ENCODE data around the gene PRKCA.

Gene PRKCA

DNA sequence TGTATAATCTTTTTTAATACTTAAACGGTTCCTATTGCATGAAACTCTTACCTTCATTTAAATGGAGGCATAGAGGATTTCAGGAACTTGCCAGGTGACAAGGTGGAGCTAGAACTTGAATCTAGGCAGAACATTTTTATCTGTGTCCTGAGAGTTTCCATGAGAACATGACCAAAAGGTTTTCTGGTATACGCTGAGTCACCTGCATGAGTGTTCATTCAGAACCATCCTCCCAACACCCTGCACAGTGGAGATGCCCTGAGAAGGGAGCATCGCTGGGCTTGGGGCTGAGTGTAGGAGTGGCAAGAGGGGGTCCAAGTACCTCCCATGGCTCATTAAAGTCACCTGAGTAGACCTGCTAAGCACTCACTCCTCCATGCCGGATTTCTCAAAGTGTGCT lies 362.8 kb downstream of the PRKCA start:
- TF ChIP-seq, protein P1, sequence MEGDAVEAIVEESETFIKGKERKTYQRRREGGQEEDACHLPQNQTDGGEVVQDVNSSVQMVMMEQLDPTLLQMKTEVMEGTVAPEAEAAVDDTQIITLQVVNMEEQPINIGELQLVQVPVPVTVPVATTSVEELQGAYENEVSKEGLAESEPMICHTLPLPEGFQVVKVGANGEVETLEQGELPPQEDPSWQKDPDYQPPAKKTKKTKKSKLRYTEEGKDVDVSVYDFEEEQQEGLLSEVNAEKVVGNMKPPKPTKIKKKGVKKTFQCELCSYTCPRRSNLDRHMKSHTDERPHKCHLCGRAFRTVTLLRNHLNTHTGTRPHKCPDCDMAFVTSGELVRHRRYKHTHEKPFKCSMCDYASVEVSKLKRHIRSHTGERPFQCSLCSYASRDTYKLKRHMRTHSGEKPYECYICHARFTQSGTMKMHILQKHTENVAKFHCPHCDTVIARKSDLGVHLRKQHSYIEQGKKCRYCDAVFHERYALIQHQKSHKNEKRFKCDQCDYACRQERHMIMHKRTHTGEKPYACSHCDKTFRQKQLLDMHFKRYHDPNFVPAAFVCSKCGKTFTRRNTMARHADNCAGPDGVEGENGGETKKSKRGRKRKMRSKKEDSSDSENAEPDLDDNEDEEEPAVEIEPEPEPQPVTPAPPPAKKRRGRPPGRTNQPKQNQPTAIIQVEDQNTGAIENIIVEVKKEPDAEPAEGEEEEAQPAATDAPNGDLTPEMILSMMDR (IDR thresholded peaks at IDR 0.05; ENCODE audit: insufficient read depth, low read length, missing control alignments): no peak
- CTCF ChIA-PET: no interaction called here
- POLR2A ChIA-PET: no interaction called here
- DNase-seq (ENCODE audit: low read depth, low spot score): no peak
- H3K4me3 ChIP-seq (ENCODE audit: low read depth, low read length): no peak overlapping the region

DNA sequence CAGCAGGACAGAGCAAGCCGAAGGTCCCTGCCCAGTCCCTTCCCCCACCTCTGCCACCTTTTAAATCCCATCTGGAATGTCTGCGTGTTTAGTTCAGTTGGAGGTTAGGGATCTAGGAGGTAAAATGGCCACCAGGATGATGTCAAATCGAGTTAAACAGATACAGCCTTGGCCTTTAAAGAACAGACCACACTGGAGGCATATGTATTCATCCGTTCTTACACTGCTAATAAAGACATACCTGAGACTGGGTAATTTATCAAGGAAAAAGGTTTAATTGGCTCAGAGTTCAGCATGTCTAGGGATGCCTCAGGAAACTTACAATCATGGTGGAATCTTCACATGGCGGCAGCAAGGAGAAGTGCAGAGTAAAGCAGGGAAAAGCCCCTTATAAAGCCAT lies 364.7 kb downstream of the PRKCA start:
- POLR2A ChIA-PET: no interaction called here
- no peak overlapping the region for H3K4me3 ChIP-seq (ENCODE audit: low read depth, low read length)
- no peak for DNase-seq (ENCODE audit: low read depth, low spot score)
- TF ChIP-seq, protein P1 (IDR thresholded peaks at IDR 0.05; ENCODE audit: insufficient read depth, low read length, missing control alignments): no peak
- CTCF ChIA-PET: no interaction called here

DNA sequence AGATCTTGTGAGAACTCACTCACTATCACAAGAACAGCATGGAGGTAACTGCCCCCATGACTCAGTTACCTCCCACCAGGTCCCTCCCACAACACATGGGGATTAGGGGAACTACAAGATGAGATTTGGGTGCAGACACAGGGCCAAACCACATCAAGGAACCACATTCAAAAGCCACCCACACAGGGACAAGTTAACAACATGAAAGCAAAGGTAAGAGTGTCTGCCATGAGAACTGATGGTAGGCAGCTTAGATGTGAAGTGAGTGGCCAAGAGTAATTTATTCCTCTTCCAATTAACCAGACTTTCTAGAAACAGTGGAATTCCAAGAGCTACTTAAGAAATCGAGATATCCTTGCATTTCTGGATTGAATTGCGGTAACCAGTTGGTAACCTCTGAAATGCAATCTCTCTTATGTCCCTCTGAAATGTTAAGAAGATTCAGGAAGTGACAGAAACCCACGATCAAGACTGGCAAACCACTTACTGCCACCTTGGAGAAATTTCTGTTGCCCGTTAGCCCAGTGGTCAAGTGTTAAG lies 365.1 kb downstream of the PRKCA start:
- no peak for DNase-seq (ENCODE audit: low read depth, low spot score)
- TF ChIP-seq, protein P1 (IDR thresholded peaks at IDR 0.05; ENCODE audit: insufficient read depth, low read length, missing control alignments): no peak
- no peak overlapping the region for H3K4me3 ChIP-seq (ENCODE audit: low read depth, low read length)
- ChIA-PET POLR2A (no interaction called here), CTCF (no interaction called here)

DNA sequence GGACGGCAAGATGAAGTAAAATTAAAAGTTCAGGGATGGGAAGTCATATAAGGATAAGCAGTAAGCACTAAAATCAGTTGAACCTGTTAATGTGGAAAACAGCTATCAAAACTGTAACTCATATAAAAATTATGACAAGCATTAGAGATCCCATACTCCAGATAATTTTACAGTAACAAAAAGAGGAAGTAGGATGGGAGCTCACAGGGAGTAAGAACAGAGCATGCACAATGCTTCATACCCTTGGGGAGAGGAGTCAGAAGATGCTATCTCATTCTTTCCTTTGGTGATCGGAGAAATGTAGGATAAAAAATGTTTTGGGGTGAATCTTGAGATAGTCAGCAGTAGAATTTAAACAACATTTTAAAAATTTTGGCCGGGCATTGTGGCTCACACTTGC lies 367.8 kb downstream of the PRKCA start:
- TF ChIP-seq, protein P1 (IDR thresholded peaks at IDR 0.05; ENCODE audit: insufficient read depth, low read length, missing control alignments): no peak
- POLR2A ChIA-PET: no interaction called here
- no peak for DNase-seq (ENCODE audit: low read depth, low spot score)
- CTCF ChIA-PET: interaction anchor here (0.7 to 3.7 kb wide), 4 partner anchors 11 to 1438 kb away, joined by 3 to 13 read pairs (median 4); no protein-coding TSS in a partner anchor
- H3K4me3 ChIP-seq (ENCODE audit: low read depth, low read length): no peak overlapping the region

DNA sequence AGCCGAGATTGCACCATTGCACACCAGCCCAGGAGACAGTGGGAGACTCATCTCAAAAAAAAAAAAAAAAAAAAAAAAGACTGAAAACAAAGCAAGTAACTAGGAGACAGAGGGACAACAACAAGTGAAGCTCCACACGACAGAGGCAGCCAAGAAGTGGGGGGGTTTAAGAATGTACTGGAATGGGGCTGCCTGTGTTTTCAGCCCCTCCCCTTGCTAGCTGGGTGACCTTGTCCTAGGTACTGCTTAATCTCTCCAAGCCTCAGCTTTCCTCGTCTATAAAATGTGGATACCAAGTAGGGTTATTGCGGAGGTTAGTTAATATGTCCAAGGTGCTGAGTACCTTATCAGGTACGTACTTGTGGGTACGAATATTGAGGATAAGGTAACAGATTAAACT lies 368.7 kb downstream of the PRKCA start:
- ChIA-PET POLR2A (no interaction called here), CTCF (interaction anchor here (1.1 to 3.7 kb wide), 4 partner anchors 12 to 417 kb away, joined by 3 to 13 read pairs (median 4); no protein-coding TSS in a partner anchor)
- TF ChIP-seq, protein P1 (IDR thresholded peaks at IDR 0.05; ENCODE audit: insufficient read depth, low read length, missing control alignments): no peak
- H3K4me3 ChIP-seq (ENCODE audit: low read depth, low read length): no peak overlapping the region
- DNase-seq (ENCODE audit: low read depth, low spot score): no peak

DNA sequence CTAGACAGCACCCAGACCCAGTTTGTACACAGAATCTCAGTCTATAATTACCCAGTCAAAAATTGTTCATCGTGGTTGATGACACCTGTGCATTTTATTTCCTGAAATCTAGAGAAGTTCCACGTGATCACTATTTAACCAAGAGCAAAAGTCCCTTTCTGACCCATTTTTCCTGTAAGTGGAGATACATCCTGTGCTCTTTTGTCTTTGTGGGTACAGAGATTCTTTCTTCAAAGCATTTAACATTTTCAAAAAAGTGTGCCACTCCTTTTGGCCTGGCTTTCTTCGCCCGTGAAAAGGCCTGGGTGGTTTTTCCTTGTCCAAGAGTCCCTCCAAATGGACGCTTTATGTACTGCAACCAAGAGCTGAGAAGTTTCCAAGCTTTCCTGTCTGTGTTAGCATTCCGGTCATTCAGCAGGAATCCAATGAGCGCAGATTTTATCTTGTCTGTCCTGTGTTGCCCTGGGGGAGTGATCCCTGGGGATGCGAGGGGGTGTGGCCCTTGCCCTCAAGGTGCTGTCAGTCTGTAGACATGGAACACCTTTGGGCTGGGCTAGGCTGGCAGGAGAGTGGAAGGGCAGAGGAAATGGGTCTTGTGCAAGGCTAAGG lies 371.4 kb downstream of the PRKCA start:
- DNase-seq (ENCODE audit: low read depth, low spot score): peak; percentile 14
- ChIA-PET CTCF (interaction anchor here (0.8 to 1.9 kb wide), 17 partner anchors 11 to 1379 kb away, joined by 3 to 10 read pairs (median 3); no protein-coding TSS in a partner anchor), POLR2A (interaction anchor here (0.5 kb wide), 1 partner anchor 370 kb away, joined by 3 read pairs; no protein-coding TSS in a partner anchor)
- no peak overlapping the region for H3K4me3 ChIP-seq (ENCODE audit: low read depth, low read length)
- TF ChIP-seq, protein P1 (IDR thresholded peaks at IDR 0.05; ENCODE audit: insufficient read depth, low read length, missing control alignments): peak; percentile 63
